Measurements from ENCODE around the gene TOB1.

The TOB1 gene

DNA sequence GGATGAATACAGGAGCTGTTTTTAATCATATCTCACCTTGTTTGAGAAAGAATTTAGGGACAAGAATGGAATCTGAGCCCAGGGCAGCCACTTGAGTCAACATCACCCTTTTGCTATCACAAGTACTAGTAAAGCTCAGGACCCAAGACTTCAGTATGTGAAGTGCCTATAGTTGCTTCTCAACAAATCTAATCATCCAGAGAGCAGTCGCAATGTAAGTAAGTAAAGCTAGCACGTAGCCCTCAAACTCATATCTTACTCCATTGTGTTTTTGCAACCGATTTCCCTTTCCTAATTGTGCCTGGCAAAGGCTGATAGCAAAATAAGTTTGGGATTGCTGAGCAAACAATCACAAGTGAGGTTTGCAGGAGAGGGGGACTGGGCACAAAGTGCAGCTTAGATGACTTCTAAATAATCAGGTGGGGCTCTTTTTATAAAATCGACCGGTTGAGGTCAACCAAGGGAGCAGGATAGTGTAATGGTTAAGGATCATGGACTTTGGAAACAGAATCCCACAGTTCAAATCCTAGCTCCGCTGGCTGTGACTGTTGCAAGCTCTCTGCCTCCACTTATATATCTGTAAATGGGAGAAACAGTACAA lies 13.0 kb downstream of the TOB1 start:
- H3K27me3 ChIP-seq, result no peaks in the 10 kb centered on the region
- peak overlapping the region; percentile 61 to 79 for H3K27ac ChIP-seq
- TF ChIP-seq, protein P1, sequence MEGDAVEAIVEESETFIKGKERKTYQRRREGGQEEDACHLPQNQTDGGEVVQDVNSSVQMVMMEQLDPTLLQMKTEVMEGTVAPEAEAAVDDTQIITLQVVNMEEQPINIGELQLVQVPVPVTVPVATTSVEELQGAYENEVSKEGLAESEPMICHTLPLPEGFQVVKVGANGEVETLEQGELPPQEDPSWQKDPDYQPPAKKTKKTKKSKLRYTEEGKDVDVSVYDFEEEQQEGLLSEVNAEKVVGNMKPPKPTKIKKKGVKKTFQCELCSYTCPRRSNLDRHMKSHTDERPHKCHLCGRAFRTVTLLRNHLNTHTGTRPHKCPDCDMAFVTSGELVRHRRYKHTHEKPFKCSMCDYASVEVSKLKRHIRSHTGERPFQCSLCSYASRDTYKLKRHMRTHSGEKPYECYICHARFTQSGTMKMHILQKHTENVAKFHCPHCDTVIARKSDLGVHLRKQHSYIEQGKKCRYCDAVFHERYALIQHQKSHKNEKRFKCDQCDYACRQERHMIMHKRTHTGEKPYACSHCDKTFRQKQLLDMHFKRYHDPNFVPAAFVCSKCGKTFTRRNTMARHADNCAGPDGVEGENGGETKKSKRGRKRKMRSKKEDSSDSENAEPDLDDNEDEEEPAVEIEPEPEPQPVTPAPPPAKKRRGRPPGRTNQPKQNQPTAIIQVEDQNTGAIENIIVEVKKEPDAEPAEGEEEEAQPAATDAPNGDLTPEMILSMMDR (IDR thresholded peaks at IDR 0.05), result no peak
- no peak overlapping the region for H3K4me3 ChIP-seq
- DNase-seq, result peak in 1 of 2 donors; percentile 23
- peaks cover 0 to 15% (median 9%) of the 10 kb centered on the region in 4 donors for H3K4me1 ChIP-seq
- no peaks in the 10 kb centered on the region for H3K9me3 ChIP-seq
- intact Hi-C loops (cut with DNase I; ENCODE audit: low total_unique reads), result loop anchor here (5.0 kb wide), 1 partner anchor 99 kb away; no protein-coding TSS in a partner anchor
- no peaks in the 10 kb centered on the region for H3K36me3 ChIP-seq

DNA sequence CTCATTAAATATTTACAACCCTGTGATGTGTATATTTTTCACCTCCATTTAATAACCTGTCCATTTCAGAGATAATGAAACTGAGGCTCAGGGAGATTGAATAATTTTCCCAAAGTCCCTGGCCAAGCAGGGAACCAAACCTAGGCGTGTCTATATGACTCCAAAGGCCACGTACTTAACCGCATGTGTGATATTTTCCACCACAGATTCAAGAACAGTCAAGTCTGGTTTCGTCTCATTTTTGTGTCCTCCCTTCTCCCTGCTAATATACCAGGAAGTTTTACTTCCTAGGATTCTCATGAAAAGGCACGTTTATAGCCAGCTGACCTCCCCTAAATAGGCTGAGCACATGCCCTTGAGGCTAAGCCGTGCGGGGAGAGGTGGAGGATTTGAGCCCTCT lies 15.5 kb downstream of the TOB1 start:
- DNase-seq, result peak in 1 of 2 donors; percentile 15
- H3K27me3 ChIP-seq, result no peaks in the 10 kb centered on the region
- intact Hi-C loops (cut with DNase I; ENCODE audit: low total_unique reads), result loop anchor here (5.0 kb wide), 1 partner anchor 102 kb away; no protein-coding TSS in a partner anchor
- H3K27ac ChIP-seq, result no peak overlapping the region
- H3K4me1 ChIP-seq, result peaks cover 0 to 16% (median 10%) of the 10 kb centered on the region in 4 donors
- TF ChIP-seq, protein P1 (IDR thresholded peaks at IDR 0.05), result no peak
- no peaks in the 10 kb centered on the region for H3K9me3 ChIP-seq
- H3K36me3 ChIP-seq, result no peaks in the 10 kb centered on the region
- no peak overlapping the region for H3K4me3 ChIP-seq

DNA sequence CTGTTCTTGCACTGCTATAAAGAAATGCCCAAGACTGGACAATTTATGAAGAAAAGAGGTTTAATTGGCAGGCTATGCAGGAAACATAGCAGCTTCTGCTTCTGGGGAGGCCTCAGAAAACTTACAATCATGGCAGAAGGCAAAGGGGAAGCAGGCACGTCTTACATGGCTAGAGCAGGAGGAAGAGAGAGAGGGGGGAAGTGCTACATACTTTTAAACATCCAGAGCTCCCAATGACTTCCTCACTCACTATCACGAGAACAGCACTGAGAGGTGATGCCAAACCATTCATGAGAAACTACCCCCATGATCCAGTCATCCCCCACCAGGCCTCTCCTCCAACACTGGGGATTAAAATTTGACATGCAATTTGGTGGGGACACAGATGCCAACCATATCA lies 17.4 kb downstream of the TOB1 start:
- no peak for DNase-seq
- no peak overlapping the region for H3K4me3 ChIP-seq
- peaks cover 0 to 22% (median 10%) of the 10 kb centered on the region in 4 donors for H3K4me1 ChIP-seq
- intact Hi-C loops (cut with DNase I; ENCODE audit: low total_unique reads), result loop anchor here (10.0 kb wide), 2 partner anchors 206 to 306 kb away; partner anchors contain the start of gene NME1
- H3K27ac ChIP-seq, result no peak overlapping the region
- no peaks in the 10 kb centered on the region for H3K9me3 ChIP-seq
- no peaks in the 10 kb centered on the region for H3K36me3 ChIP-seq
- no peaks in the 10 kb centered on the region for H3K27me3 ChIP-seq
- TF ChIP-seq, protein P1 (IDR thresholded peaks at IDR 0.05), result no peak

DNA sequence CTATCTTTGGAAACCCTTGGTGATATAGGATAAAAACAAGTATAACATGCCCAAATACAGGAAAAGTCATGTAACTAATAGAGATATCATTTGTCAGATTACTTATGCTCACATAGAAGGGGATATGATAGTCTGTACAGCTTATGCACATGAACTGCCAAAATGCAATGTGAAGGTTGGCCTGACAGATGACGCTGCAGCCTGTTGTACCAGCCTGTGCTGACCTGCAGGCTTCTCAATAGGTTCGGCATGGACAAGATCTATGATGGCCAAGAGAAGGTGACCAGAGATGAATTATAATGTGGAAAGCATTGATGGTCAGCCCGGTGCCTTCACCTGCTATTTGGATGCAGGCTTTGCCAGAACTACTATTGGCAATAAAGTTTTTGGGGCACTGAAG lies 18.1 kb downstream of the TOB1 start:
- H3K4me3 ChIP-seq, result no peak overlapping the region
- TF ChIP-seq, protein P1 (IDR thresholded peaks at IDR 0.05), result no peak
- intact Hi-C loops (cut with DNase I; ENCODE audit: low total_unique reads), result loop anchor here (10.0 kb wide), 2 partner anchors 207 to 307 kb away; partner anchors contain the start of gene NME1
- peaks cover 0 to 22% (median 10%) of the 10 kb centered on the region in 4 donors for H3K4me1 ChIP-seq
- H3K27ac ChIP-seq, result no peak overlapping the region
- no peaks in the 10 kb centered on the region for H3K36me3 ChIP-seq
- no peak for DNase-seq
- H3K27me3 ChIP-seq, result no peaks in the 10 kb centered on the region
- no peaks in the 10 kb centered on the region for H3K9me3 ChIP-seq

DNA sequence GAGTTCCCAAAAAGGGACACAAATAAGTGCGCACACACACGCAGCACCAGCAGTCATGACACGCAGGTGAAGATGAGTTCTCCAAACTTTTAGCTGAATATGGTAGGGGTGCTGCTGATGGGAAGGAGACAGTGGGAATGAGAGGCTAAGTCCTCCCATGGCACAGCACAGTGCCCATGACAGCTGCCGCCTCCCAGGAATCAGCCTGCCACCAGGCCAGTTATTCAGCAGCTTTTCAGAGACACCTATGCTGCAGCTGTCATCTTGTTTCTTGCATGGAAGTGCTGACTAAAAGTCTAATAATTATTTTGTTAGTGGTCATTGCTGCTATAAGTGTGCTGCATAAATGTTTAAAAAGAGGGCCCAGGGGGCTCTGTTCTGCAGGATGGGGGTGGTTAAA lies 18.6 kb downstream of the TOB1 start:
- no peaks in the 10 kb centered on the region for H3K27me3 ChIP-seq
- H3K36me3 ChIP-seq, result no peaks in the 10 kb centered on the region
- TF ChIP-seq, protein P1 (IDR thresholded peaks at IDR 0.05), result no peak
- intact Hi-C loops (cut with DNase I; ENCODE audit: low total_unique reads), result loop anchor here (10.0 kb wide), 2 partner anchors 207 to 307 kb away; partner anchors contain the start of gene NME1
- no peak overlapping the region for H3K4me3 ChIP-seq
- H3K4me1 ChIP-seq, result peaks cover 0 to 19% (median 7%) of the 10 kb centered on the region in 4 donors
- peak in 1 of 2 donors; percentile 21 for DNase-seq
- H3K27ac ChIP-seq, result no peak overlapping the region
- no peaks in the 10 kb centered on the region for H3K9me3 ChIP-seq
